Upper lobe of right lung (tissue), 1 donor: ENCODE results near the gene STK40. TPM values are rescaled to one million over a fixed set of nuclear protein-coding genes. Genes with fewer than 3 reads are reported as not detected.

ENCODE experiments used
- ATAC-seq: fragments of 200-7000 bp; cut with Tn5 transposase; one replicate; pipeline ENCODE4 v1.9.1; 2020; ENCODE audit warnings: mild to moderate bottlenecking, moderate library complexity
- DNase-seq: peaks from one replicate; pipeline ENCODE4 v3.0.0-alpha.2; 2020
- H3K27ac ChIP-seq: fragments of 200-600 bp; one replicate; pipeline ENCODE4 v1.8.0; 2022
- H3K27me3 ChIP-seq: fragments of 200-600 bp; one replicate; pipeline ENCODE4 v1.8.0; 2022; ENCODE audit warnings: mild to moderate bottlenecking
- H3K36me3 ChIP-seq: fragments of 200-600 bp; one replicate; pipeline ENCODE4 v1.8.0; 2022
- H3K4me1 ChIP-seq: fragments of 200-600 bp; one replicate; pipeline ENCODE4 v1.8.0; 2022
- H3K4me3 ChIP-seq: fragments of 200-600 bp; one replicate; pipeline ENCODE4 v1.8.0; 2022; ENCODE audit warnings: mild to moderate bottlenecking
- H3K9me3 ChIP-seq: fragments of 200-600 bp; one replicate; pipeline ENCODE4 v1.8.0; 2022
- CTCF ChIP-seq: fragments of 200-600 bp; IDR thresholded peaks from one replicate; pipeline ENCODE4 v1.8.0; 2022; ENCODE audit warnings: antibody characterized with exemption
- intact Hi-C: fragments of 100-400 bp; cut with DNase I; formaldehyde crosslinking; loops from one replicate; pipeline ENCODE4 v1.11.0; 2022
- total RNA-seq: library from RNA; stranded (reverse); fragmentation: NEBNext Ultra II Directional; extraction: Animal tissue kit (Norgen Biotek cat#: 25700); gene quantifications from one replicate; pipeline ENCODE4 v1.2.1, GENCODE V29; 2021
- donor health status: DM: no; HTN: yes; CAD: no; lungs with severe emphysema.

Gene STK40
- total RNA-seq, 1 donor from 2014 or later, result 78.9 TPM

GRCh38 chr1:36386265-36387140 lies 779 bp upstream of the STK40 start:
- no peaks in the 10 kb centered on the region for H3K27me3 ChIP-seq
- ATAC-seq, result peak; percentile 80
- peak overlapping the region; percentile 94 for H3K4me3 ChIP-seq
- no peaks in the 10 kb centered on the region for H3K9me3 ChIP-seq
- peaks cover 47% of the 10 kb centered on the region for H3K4me1 ChIP-seq
- intact Hi-C loops, result no loop called here
- no peak for TF ChIP-seq CTCF
- DNase-seq, result peak; percentile 92
- peak overlapping the region; percentile 99 for H3K27ac ChIP-seq
- peaks cover 15% of the 10 kb centered on the region for H3K36me3 ChIP-seq

GRCh38 chr1:36384542-36385409 lies 948 bp downstream of the STK40 start:
- ATAC-seq (peak; percentile 15), DNase-seq (peak; percentile 91)
- Histone ChIP-seq H3K27ac (peak overlapping the region; percentile 99), H3K4me3 (peak overlapping the region; percentile 94), H3K36me3 (no peaks in the 10 kb centered on the region), H3K9me3 (no peaks in the 10 kb centered on the region), H3K4me1 (peaks cover 58% of the 10 kb centered on the region), H3K27me3 (no peaks in the 10 kb centered on the region)
- no peak for TF ChIP-seq CTCF
- intact Hi-C loops, result no loop called here

GRCh38 chr1:36383240-36383639 lies 2.5 kb downstream of the STK40 start:
- intact Hi-C loops, result no loop called here
- no peak for TF ChIP-seq CTCF
- peaks cover 61% of the 10 kb centered on the region for H3K4me1 ChIP-seq
- DNase-seq (no peak), ATAC-seq (no peak)
- no peak overlapping the region for H3K27ac ChIP-seq
- H3K27me3 ChIP-seq, result no peaks in the 10 kb centered on the region
- H3K36me3 ChIP-seq, result no peaks in the 10 kb centered on the region
- H3K4me3 ChIP-seq, result no peak overlapping the region
- H3K9me3 ChIP-seq, result no peaks in the 10 kb centered on the region

GRCh38 chr1:36382669-36383068 lies 3.1 kb downstream of the STK40 start:
- no peak for TF ChIP-seq CTCF
- intact Hi-C loops, result no loop called here
- Histone ChIP-seq H3K9me3 (no peaks in the 10 kb centered on the region), H3K36me3 (no peaks in the 10 kb centered on the region), H3K4me3 (no peak overlapping the region), H3K27ac (no peak overlapping the region), H3K4me1 (peaks cover 62% of the 10 kb centered on the region), H3K27me3 (no peaks in the 10 kb centered on the region)
- ATAC-seq (no peak), DNase-seq (no peak)

GRCh38 chr1:36382231-36382630 lies 3.5 kb downstream of the STK40 start:
- no peaks in the 10 kb centered on the region for H3K27me3 ChIP-seq
- no peak for DNase-seq
- H3K36me3 ChIP-seq, result no peaks in the 10 kb centered on the region
- H3K4me1 ChIP-seq, result peaks cover 61% of the 10 kb centered on the region
- peak overlapping the region; percentile 80 for H3K27ac ChIP-seq
- H3K9me3 ChIP-seq, result no peaks in the 10 kb centered on the region
- intact Hi-C loops, result no loop called here
- H3K4me3 ChIP-seq, result no peak overlapping the region
- ATAC-seq, result no peak
- TF ChIP-seq CTCF, result no peak
